Fibroblast of mammary gland (primary cell): ENCODE measurements around the gene IL31.

Experiments used
- DNase-seq: peaks from one replicate; pipeline ENCODE4 v3.0.0-alpha.2; 2010; ENCODE audit warnings: low read depth
- H3K4me3 ChIP-seq: 2 replicates; pipeline ENCODE4 v1.5.1; 2011; ENCODE audit warnings: low read depth, mild to moderate bottlenecking, low read length, moderate library complexity; ENCODE audit not compliant: control insufficient read depth
- CTCF ChIP-seq: conservative IDR thresholded peaks from 2 replicates; pipeline ENCODE4 v1.5.1; 2011; ENCODE audit warnings: low read depth, low read length, inconsistent platforms; ENCODE audit not compliant: control insufficient read depth, insufficient read depth

Gene IL31

GRCh38 chr12:122139266-122139665 lies 34.8 kb downstream of the IL31 start:
- H3K4me3 ChIP-seq = no peak overlapping the region
- no peak for DNase-seq
- TF ChIP-seq CTCF = no peak

DNA sequence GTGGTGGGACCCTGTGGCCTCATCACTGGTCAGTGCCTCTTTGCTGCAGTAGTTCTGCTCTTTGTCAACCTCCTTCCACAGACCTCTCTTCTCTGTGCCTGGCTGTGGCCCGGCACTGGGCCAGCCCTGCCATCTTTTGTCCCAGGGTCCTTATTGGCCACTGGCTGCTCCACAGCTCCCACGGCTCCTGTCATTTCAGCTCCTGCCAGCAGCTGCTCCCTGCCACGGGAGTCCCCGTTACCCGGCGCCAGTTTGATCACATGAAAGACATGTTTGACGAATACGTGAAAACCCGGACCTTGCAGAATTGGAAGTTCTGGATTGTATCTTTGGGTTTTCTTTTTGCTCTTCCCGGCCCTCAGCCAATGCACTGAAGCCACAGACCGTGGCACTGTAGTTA lies 35.4 kb downstream of the IL31 start:
- H3K4me3 ChIP-seq = no peak overlapping the region
- no peak for TF ChIP-seq CTCF
- DNase-seq = no peak

- no peak for TF ChIP-seq CTCF
- DNase-seq = no peak
- H3K4me3 ChIP-seq = no peak overlapping the region
Measured at GRCh38 chr12:122138181-122138580, 35.8 kb downstream of the IL31 start.

DNA sequence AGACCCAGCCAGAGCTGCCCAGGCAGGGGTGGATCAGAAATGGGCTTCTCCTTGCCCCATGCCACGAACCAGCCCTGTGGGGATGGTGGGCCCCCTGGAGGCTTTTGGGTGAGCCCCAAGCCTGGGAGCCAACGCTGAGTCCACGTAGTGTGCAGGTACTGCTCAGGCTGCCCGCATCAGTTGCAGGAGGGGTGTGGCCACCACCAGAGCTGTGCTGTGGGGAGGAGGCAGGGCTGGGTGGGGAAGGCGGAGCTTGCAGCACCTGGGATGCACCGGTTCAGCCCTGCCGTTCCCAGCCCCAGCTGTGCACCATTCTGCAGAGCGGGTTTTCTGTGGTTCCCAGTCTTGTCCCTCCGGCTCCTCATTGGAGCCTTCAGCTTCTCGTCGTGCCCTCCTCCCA lies 36.3 kb downstream of the IL31 start:
- no peak overlapping the region for H3K4me3 ChIP-seq
- no peak for TF ChIP-seq CTCF
- no peak for DNase-seq

- TF ChIP-seq CTCF = peak; percentile 3
- DNase-seq = no peak
- H3K4me3 ChIP-seq = no peak overlapping the region
Measured at GRCh38 chr12:122137229-122137628, 36.8 kb downstream of the IL31 start.

DNA sequence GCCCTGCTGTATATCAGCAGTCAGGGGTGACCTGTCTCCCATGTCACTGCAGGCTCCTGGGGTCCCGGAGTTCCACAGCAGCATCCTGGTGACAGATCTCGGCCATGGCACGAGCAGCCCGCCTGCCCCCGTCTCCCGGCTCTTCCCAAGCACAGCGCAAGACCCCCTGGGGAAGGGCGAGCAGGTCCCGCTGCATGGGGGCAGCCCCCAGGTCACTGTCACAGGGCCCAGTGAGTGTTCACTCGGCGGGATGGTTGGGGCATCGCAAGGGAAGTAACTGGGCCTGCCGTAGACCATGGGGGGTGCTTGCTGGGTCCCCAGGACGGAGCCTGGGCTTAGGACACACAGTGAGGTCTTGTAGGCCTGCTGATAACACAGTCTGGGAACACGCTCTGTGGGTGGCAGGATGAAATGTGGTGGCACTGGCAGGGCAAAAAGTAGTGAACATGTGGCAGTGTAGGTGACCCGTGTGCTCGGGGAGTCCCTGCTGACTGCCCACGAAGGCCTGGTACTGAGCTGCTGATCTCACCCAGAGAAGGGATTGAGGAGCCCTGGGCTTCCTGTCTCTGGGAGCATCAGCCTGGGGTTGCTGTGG lies 38.5 kb downstream of the IL31 start:
- H3K4me3 ChIP-seq = no peak overlapping the region
- DNase-seq = no peak
- no peak for TF ChIP-seq CTCF
